Measurements from ENCODE around the gene RAPGEF5.

Gene RAPGEF5

GRCh38 chr7:22210967-22211366 is 146.0 kb downstream of the RAPGEF5 start:
- no peak for DNase-seq

- DNase-seq, result no peak
Measured at GRCh38 chr7:22210355-22210754, 146.6 kb downstream of the RAPGEF5 start.

GRCh38 chr7:22208799-22209198 is 148.2 kb downstream of the RAPGEF5 start:
- no peak for DNase-seq

GRCh38 chr7:22207724-22208225 is 149.2 kb downstream of the RAPGEF5 start:
- DNase-seq, result no peak

- no peak for DNase-seq
Measured at GRCh38 chr7:22205631-22206030, 151.3 kb downstream of the RAPGEF5 start.

GRCh38 chr7:22204312-22204711 is 152.6 kb downstream of the RAPGEF5 start:
- DNase-seq, result no peak

- no peak for DNase-seq
Measured at GRCh38 chr7:22202141-22202540, 154.8 kb downstream of the RAPGEF5 start.

- DNase-seq, result no peak
Measured at GRCh38 chr7:22201186-22201880, 155.6 kb downstream of the RAPGEF5 start.

- no peak for DNase-seq
Measured at GRCh38 chr7:22200777-22201176, 156.2 kb downstream of the RAPGEF5 start.

- no peak for DNase-seq
Measured at GRCh38 chr7:22200238-22200637, 156.7 kb downstream of the RAPGEF5 start.

- DNase-seq, result no peak
Measured at GRCh38 chr7:22197376-22197775, 159.6 kb downstream of the RAPGEF5 start.

- no peak for DNase-seq
Measured at GRCh38 chr7:22196429-22196828, 160.5 kb downstream of the RAPGEF5 start.

- no peak for DNase-seq
Measured at GRCh38 chr7:22195397-22196172, 161.4 kb downstream of the RAPGEF5 start.

- no peak for DNase-seq
Measured at GRCh38 chr7:22194658-22195273, 162.2 kb downstream of the RAPGEF5 start.

- DNase-seq, result no peak
Measured at GRCh38 chr7:22193450-22193983, 163.4 kb downstream of the RAPGEF5 start.

- no peak for DNase-seq
Measured at GRCh38 chr7:22192801-22193200, 164.2 kb downstream of the RAPGEF5 start.

- DNase-seq, result no peak
Measured at GRCh38 chr7:22190736-22191135, 166.2 kb downstream of the RAPGEF5 start.

GRCh38 chr7:22189741-22190140 is 167.2 kb downstream of the RAPGEF5 start:
- no peak for DNase-seq

GRCh38 chr7:22189230-22189629 is 167.7 kb downstream of the RAPGEF5 start:
- DNase-seq, result no peak

GRCh38 chr7:22187691-22188348 is 169.1 kb downstream of the RAPGEF5 start:
- DNase-seq, result no peak

GRCh38 chr7:22185559-22185958 is 171.4 kb downstream of the RAPGEF5 start:
- DNase-seq, result no peak

GRCh38 chr7:22184549-22185199 is 172.3 kb downstream of the RAPGEF5 start:
- no peak for DNase-seq

All from SHP77 (cell line).